ENCODE results near the gene MUCL3.
"Not testable (repeated sequence)": the region's sequence is repeated elsewhere in the genome, so short reads cannot be mapped to it uniquely, and the experiment has no call there.

The MUCL3 gene

DNA sequence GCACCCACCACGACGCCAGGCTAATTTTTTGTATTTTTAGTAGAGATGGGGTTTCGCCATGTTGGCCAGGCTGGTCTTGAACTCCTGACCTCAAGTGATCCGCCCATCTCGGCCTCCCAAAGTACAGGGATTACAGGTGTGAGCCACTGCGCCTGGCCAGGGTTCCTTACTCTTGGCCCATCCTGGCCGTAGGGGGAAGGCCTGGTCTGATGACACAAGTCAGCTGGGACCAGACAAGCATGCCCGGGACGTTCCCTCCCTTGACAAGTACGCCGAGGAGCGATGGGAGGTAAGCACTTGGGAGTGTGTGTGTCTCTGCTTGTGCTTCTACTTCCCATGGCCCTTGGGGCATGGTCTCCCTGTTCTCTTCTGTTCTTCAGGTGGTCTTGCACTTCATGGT, 30.3 kb upstream of the MUCL3 start:
- DNase-seq (ENCODE audit: low spot score): not testable (repeated sequence)

GRCh38 chr6:30912746-30913520, 27.8 kb upstream of the MUCL3 start:
- DNase-seq (ENCODE audit: low spot score): no peak

DNA sequence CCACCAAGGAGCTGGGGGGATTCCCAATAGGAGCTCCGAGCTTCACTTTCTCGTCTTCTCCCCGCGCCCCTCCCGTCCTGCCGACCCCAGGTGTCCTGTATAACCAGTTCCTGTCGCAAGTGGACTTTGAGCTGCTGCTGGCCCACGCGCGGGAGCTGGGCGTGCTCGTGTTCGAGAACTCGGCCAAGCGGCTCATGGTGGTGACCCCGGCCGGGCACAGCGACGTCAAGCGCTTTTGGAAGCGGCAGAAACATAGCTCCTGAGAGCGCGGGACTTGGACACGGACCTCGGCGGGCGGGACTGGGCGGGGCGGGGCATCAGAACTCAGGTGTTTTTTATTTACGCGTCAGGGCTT, 27.1 kb upstream of the MUCL3 start:
- DNase-seq (ENCODE audit: low spot score): no peak

GRCh38 chr6:30914076-30914853, 26.5 kb upstream of the MUCL3 start, which contains the start of gene VARS2:
TSS of gene VARS2 (plus strand) at chr6:30914238. CDS start at chr6:30914837, 599 bp downstream.
- peak; percentile 99 for DNase-seq (ENCODE audit: low spot score)

GRCh38 chr6:30914854-30915590, 25.8 kb upstream of the MUCL3 start:
- no peak for DNase-seq (ENCODE audit: low spot score)

DNA sequence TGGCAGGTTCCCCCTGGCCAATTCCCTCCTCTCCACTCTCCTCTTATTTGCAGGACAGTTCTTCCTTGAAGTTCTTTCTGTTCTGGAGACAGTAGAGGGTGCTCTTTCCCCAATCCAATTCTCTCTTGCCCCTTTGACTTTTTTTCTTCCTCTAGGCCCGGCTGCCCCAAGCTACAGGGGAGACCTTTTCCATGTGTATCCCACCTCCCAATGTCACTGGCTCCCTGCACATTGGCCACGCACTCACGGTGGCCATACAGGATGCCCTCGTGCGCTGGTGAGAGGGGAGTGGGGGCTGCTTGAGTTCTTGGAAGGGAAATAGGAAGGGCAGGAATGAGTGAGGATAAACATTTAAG, 25.2 kb upstream of the MUCL3 start:
- peak; percentile 89 for DNase-seq (ENCODE audit: low spot score)

DNA sequence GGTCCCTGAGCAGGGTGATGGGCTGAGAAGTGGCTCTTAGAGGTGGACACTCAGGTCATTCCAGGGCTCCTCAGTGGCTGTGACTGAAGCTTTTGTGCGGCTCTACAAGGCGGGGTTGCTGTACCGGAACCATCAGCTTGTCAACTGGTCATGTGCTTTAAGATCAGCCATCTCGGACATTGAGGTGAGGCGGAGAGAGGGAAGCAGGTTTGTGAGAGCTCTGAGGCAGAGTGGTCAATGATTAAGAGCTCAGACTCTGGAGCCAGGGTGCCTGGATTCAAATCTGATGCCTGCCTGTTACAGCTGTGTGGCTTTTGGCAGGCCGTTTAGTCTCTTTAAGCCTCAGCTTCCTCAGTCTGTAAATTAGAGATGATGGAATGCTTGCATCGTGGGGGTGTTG, 23.7 kb upstream of the MUCL3 start:
- no peak for DNase-seq (ENCODE audit: low spot score)

DNA sequence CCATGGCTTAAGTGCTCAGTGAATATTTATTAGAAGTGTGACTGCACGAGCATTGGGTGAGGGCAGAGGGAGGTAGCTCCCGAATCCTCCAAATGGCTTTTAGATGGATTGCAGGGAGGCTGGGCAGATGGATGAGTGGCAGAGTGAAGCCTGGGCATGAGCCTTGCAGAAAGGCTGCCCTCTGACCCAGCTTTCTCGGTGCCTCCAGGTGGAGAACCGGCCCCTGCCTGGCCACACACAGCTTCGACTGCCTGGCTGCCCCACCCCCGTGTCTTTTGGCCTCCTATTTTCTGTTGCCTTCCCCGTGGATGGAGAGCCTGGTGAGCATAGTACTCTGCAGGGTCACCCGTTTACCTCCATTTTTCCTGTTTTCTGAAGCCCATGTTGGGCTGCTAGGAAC, 23.3 kb upstream of the MUCL3 start:
- no peak for DNase-seq (ENCODE audit: low spot score)

DNA sequence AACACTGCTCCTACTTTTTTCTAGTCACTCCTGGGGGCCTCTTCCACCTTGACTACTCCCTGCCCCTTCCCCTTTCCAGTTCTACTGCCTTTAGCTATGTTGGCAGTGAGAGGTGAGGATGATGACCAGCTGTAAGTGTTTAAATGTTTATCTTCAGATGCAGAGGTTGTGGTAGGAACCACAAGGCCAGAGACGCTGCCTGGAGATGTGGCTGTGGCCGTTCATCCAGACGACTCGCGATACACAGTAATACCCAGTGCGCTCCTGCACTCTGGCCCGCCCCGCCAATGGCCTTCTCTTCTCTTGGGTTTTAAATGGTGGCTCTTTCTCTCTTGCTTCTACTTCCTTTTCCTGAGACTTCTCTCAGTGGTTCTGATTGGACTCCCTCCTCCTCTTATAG, 22.1 kb upstream of the MUCL3 start:
- no peak for DNase-seq (ENCODE audit: low spot score)

GRCh38 chr6:30922447-30922852, 18.3 kb upstream of the MUCL3 start:
- no peak for DNase-seq (ENCODE audit: low spot score)

DNA sequence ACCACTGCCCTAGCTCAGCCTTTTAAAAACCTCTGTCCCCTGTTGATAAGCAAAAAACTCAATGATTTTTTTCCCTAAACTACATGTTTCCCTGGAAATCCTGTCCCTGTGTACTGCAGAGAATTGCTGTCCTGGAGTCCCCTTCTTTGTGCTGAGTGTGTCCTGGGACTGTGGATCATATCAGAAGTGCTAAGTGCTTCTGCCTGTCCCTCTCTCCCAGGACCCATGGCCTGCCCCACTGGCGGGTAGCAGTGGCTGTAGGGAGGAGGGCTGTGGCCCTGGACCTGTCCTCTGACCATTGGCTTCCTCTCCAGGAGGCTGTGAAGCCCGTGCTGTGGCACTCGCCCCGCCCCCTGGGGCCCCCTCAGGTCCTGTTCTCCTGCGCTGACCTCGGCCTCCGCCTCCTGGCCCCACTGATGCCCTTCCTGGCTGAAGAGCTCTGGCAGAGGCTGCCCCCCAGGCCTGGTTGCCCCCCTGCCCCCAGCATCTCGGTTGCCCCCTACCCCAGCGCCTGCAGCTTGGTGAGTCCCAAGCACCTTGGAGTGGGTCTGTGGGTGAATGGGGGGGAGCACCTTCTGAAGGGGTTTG, 16.6 kb upstream of the MUCL3 start:
- DNase-seq (ENCODE audit: low spot score): not testable (repeated sequence)

- DNase-seq (ENCODE audit: low spot score): peak; percentile 25
Observed at GRCh38 chr6:30926644-30927043, 14.1 kb upstream of the MUCL3 start.

DNA sequence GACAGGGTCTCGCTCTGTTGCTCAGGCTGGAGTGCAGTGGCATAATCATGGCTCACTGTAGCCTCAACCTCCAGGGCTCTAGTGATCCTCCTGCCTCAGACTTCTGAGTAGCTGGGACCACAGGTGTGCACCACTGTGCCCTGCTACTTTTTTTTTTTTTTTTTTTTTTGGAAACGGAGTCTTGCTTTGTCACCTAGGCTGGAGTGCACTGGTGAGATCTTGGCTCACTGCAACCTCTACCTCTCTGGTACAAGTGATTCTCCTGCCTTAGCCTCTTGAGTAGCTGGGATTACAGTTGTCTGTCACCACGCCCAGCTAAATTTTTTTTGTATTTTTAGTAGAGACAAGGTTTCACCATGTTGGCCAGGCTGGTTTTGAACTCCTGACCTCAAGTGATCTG, 13.7 kb upstream of the MUCL3 start:
- DNase-seq (ENCODE audit: low spot score): not testable (repeated sequence)

DNA sequence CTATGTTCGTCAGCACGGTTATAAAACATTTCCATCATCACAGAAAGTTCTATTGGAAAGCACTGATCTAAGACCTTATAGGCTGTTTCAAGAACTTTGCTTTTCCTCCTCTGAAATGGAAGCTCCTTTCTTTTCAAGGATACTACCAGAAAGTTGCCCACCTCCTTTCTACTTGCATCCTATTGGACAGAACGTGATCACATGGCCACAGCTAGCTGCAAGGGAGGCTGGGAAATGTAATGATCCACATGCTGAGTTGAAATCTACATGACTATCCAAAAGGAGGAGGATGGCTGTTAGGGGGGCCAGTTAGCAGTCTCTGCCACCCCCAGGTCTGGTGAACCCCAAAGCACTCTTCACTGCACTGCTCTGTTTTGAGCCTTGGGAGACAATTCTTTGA, 12.1 kb upstream of the MUCL3 start:
- DNase-seq (ENCODE audit: low spot score): no peak

GRCh38 chr6:30930506-30930905, 10.3 kb upstream of the MUCL3 start:
- DNase-seq (ENCODE audit: low spot score): no peak

GRCh38 chr6:30931272-30931671, 9.5 kb upstream of the MUCL3 start:
- no peak for DNase-seq (ENCODE audit: low spot score)

GRCh38 chr6:30931969-30932645, 8.7 kb upstream of the MUCL3 start, which contains the start of gene SFTA2:
TSS of gene SFTA2 (minus strand) at chr6:30932170. CDS start at chr6:30932096, 74 bp downstream.
- DNase-seq (ENCODE audit: low spot score): no peak

DNA sequence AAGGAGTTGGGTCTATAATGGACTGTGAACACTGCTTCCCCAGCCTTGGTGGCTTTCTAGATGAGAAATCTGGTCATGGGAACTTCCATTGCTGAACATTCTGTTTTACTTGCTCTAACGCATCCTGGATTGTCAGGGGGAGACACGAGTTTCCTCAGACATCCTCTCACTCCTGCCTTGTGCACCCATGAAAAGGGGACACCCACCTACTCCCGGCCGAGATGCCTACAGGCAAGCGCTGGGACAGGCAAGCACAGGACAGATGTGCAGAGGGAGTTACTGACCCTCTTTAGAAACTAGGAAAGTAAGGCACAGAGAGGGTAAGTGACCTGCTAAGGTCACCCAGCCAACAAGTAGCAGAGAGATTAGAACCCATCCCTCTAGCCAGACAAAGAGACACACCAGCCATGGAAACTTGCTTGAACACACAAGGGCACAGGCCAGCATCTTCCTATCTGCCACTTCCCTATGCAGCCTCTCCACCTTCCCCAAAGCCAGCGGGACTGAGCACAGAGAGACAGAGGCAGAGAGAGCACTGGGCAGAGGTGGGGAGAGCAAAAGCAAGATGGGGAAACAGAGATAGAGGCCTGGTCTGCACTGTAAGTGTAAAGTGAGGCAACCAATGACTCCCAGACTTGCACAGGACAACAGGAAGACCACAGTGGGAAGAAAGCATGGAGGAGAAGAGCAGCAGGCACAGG, 8.0 kb upstream of the MUCL3 start:
- no peak for DNase-seq (ENCODE audit: low spot score)

DNA sequence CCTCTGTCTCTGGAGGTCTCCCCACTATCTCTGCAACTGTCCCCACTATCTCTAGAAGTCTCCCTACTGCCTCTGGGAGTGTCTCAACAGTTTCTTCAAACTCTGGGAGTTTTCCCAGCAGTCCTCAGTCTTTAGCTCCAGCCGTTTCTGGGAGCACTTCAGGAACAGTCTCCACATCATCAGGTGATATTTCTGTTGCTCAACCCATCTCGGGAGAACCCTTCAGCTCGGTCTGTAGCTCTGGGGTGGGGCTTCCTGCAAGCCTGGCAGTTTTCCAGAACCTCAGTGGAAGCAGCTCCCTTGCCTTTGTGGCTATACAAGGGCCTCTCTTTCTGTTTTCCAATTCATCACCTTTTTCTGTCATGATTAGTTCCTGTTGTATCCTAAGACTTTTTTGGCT, 5.8 kb upstream of the MUCL3 start:
- no peak for DNase-seq (ENCODE audit: low spot score)

DNA sequence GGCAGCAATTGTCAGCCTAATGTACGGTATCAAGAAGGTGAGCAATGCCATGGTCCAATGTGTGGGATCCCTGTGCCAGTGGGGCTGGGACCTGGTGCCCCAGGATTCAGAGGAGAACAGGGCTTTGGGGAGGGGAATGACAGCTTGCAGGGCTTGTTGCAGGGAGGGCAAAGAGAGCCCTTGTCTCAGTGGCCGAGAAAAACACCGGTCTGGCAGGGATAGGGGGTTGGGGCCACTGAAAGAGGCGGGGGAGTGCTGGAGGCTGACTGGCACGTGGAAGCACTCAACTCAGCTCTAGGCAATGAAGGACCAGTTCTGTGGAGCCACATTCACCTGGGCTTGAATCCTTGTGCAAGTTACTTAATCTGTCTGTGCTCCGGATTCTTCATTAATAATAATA, 3.5 kb upstream of the MUCL3 start:
- DNase-seq (ENCODE audit: low spot score): no peak

DNA sequence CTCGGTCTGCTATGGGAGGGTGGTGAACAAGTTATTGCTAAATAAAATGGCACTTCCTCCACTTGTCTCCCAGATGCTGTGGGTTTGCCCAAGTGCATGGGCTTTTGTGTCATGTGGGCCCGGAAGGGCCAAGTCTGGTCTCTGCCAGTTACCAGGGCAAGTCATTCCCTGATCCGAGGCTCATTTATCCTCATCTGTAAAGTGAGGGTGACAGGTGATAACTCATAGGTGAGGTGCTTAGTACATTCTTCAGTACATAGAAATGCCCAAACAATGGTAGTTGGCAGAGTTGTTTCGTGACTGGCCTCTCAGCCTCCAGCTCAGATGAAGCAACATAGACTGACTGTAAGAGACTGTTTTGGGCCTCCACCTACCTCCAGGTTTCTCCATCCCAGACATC, 2.0 kb upstream of the MUCL3 start:
- no peak for DNase-seq (ENCODE audit: low spot score)

All from GM03348 (cell line).